ENCODE measurements around the gene GREM2.
A peak's percentile ranks its signal among the peaks of the same experiment; 100 is the strongest.

Gene GREM2

GRCh38 chr1:240498335-240498734 lies 113.6 kb downstream of the GREM2 start:
- no peak for DNase-seq

- DNase-seq, result no peak
These were observed 114.0 kb downstream of the GREM2 start for GRCh38 chr1:240497908-240498307.

DNA sequence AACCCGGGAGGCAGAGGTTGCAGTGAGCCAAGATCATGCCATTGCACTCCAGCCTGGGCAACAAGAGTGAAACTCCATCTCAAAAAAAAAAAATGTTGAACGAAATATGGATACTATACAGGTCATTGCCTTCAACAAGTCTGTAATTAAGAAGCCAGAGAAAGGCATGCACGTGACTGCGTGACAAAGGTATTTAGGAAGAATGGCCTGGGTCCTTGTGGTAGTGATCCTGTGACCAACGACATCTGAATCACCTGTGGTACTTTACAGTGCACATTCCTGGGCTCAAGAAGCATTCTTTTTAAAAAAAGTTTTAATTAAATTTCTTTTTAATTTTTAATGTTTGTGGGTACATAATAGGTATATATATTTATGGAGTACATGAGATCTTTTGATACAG lies 115.0 kb downstream of the GREM2 start:
- no peak for DNase-seq

GRCh38 chr1:240496356-240496755 lies 115.6 kb downstream of the GREM2 start:
- DNase-seq, result no peak

- peak; percentile 88 for DNase-seq
These were observed 116.4 kb downstream of the GREM2 start for GRCh38 chr1:240495601-240496000.

DNA sequence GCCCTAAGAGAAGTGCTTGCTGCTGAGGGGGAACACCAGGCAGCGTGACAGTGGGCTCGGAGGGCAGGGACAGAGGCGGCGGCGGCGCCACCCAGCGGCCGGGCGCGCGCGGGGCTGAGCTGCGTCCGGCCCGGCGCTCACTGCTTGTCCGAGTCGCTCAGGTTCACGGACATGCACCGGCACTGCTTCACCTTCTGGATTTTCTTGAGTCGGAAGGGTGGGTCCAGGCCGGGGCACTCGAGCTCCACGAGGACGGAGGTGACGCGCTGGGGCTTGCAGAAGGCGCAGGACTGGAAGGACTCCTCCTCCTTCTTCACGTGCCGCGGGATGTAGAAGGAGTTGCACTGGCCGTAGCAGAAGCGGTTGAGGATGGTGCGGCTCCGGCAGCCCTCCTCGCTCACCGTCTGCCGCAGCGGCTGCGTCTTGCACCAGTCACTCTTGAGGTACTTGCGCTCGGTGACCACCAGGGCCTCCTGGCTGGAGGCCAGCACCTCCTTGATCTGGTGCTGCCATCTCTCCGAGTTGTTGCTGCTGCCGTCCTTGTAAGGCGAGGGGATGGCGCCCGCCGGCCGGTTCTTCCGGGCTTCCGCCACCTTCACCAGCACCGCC lies 119.0 kb downstream of the GREM2 start:
- DNase-seq, result no peak

DNA sequence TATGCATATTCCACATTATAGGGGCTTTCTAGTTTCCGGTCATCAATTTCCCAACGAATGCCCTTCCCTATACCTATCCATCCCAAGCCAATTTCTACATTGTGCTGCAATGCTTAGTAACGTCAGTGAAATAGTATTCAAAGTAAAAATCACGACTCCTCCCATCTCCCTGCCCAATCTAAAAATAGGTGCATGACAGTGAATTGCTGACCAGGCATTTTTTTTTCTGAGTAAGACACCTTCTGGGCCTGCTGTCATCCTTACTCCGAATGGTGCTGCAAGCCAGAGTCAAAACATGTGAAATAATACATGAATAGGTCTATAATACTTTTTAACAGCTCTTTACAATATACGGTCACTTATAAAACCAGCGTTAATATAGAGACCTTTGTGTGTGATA lies 120.2 kb downstream of the GREM2 start:
- no peak for DNase-seq

- peak; percentile 68 for DNase-seq
These were observed 120.8 kb downstream of the GREM2 start for GRCh38 chr1:240491156-240491555.

GRCh38 chr1:240487493-240487892 lies 124.5 kb downstream of the GREM2 start:
- no peak for DNase-seq

- no peak for DNase-seq
These were observed 125.3 kb downstream of the GREM2 start for GRCh38 chr1:240486611-240487010.

GRCh38 chr1:240484804-240485443 lies 127.0 kb downstream of the GREM2 start:
- no peak for DNase-seq

GRCh38 chr1:240478536-240478935 lies 133.4 kb downstream of the GREM2 start:
- DNase-seq, result no peak

- DNase-seq, result no peak
These were observed 136.1 kb downstream of the GREM2 start for GRCh38 chr1:240475832-240476231.

- no peak for DNase-seq
These were observed 137.8 kb downstream of the GREM2 start for GRCh38 chr1:240474133-240474614.

GRCh38 chr1:240468656-240469055 lies 143.3 kb downstream of the GREM2 start:
- peak; percentile 13 for DNase-seq

DNA sequence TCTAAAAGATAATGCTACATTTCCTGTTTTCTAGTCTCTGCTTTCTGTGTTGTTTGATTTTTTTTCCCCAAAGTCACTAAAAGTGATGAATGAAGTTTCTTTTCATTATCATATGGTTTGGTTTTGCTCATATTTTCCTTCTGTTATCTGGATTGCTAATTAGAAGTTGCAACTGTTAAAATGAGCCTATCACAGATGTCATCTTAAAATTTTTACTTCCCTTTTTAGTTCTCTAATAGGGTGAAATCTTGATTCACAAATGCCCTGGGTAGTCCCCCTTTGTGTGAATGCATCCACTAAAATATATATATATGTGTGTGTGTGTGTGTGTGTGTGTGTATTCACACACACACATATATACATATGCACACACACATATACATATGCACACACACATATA lies 144.1 kb downstream of the GREM2 start:
- no peak for DNase-seq

GRCh38 chr1:240466509-240466908 lies 145.4 kb downstream of the GREM2 start:
- DNase-seq, result no peak

- peak; percentile 44 for DNase-seq
These were observed 146.4 kb downstream of the GREM2 start for GRCh38 chr1:240465531-240465940.

DNA sequence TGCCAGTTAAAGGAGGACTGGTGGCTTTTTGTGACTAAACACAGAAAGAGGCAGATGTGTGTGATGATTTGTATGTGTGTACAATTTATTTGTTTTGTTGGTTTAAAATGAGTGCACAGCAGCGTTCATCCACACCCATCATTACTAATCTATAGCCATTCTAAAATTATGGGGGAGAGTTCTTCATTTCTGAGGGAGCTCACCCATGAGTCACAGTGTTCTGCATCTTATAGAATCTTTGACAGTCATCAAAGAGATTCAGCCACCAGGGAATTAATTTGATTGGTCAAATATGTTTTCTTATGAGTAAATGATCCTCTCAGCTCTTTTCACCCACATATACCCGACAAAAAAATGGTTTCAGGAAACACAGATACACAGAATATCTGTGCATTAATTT lies 147.9 kb downstream of the GREM2 start:
- DNase-seq, result peak; percentile 60

GRCh38 chr1:240462766-240463395 lies 149.1 kb downstream of the GREM2 start:
- peak; percentile 69 for DNase-seq

DNA sequence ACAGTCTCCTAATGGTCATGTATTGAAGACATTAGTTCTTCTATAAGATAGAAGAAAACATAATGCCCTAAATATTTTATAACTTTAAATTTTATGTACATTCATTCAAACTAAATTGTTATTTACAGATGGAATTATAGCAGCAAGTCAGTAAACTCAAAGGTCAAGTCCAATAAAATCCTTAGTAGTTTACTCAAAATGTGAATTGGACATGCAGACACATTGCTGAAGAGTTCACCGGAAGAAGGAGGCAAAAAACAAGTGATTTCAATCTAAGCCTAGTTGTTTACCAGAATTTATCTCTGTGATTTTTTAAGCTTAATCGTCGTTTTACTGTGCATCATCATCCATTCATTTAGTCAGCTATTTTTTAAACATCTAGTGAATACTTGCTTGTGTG lies 149.7 kb downstream of the GREM2 start:
- no peak for DNase-seq

- DNase-seq, result no peak
These were observed 154.8 kb downstream of the GREM2 start for GRCh38 chr1:240457203-240457602.

DNA sequence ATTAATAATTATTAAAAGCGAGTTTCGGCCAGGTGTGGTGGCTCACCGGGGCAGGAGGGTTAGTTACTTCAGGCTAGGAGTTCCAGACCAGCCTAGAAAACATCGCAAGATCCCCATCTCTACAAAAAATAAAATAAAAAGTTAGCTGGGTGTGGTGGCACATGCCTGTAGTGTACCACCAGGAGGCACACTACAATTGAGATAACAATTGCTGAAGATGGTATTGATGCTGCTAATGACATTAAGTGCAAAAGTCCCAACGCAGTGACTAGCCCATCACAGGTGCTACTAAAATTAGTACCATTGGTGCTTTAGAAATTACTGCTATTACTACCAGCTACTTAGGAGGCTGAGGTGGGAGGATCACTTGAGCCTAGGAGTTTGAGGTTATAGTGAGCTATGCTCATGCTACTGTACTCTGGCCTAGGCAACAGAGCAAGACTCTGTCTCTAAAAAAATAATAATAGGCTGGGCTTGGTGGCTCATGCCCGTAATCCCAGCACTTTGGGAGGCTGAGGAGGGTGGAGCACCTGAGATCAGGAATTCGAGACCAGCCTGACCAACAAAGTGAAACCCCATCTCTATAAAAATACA lies 156.6 kb downstream of the GREM2 start:
- peak; percentile 29 for DNase-seq

DNA sequence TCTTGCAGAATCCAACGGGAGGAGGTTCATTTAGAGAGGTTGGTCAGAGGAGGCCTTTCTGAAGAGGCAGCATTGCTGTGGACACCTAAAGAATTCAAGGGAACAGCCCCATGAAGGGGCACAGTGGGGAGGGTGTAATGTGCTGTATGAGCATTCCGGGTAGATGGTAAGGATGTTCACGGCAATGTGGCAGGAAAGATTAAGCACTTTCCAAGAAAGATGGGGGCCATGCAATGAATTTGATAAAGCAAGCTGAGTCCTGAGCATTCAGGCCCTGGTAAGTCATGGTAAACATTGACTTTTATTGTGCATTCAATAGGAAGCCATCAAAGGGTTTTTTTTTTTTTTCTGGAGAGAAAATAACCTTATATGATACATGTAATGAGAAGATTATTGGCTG lies 166.6 kb downstream of the GREM2 start:
- no peak for DNase-seq

Measured in fibroblast of skin of scalp (primary cell).